Pancreas (tissue), 10 donors: ENCODE measurements around the gene ABHD10. TPM values are rescaled to one million over a fixed set of nuclear protein-coding genes. Genes with fewer than 3 reads are reported as not detected.

Source experiments
- ATAC-seq, 4 donors: fragments of 200-7000 bp; cut with Tn5 transposase; one replicate each; pipeline versions ENCODE4 v1.8.0 to v1.9.1; 2020; ENCODE audit warnings: mild to moderate bottlenecking in 4 of 4, moderate library complexity in 4 of 4
- DNase-seq, 6 donors: peaks; one replicate each; pipeline ENCODE4 v3.0.0-alpha.2; 2020
- FAIRE-seq: peaks from 2 replicates; lab custom pipeline; 2012; peaks lifted over from hg19 to GRCh38; lab: Jason Lieb, UNC
- H3K27ac ChIP-seq, 4 donors: fragments of 200-600 bp; sonication (generic); 1 replicate in 3 of 4; 2 replicates in 1 of 4; pipeline versions ENCODE4 v1.5.0 to v1.8.0; 2020
- H3K27me3 ChIP-seq, 4 donors: fragments of 200-600 bp; one replicate each; pipeline ENCODE4 v1.8.0; 2021
- H3K36me3 ChIP-seq, 3 donors: fragments of 200-600 bp; sonication (generic) in 1 of 3; one replicate each; pipeline versions ENCODE4 v1.5.0 to v1.8.0; 2020 to 2021
- H3K4me1 ChIP-seq, 3 donors: fragments of 200-600 bp; one replicate each; pipeline ENCODE4 v1.8.0; 2021
- H3K4me3 ChIP-seq, 4 donors: fragments of 200-600 bp; sonication (generic) in 2 of 4; one replicate each; pipeline versions ENCODE4 v1.5.0 to v1.8.0; 2020 to 2021
- H3K9me3 ChIP-seq, 4 donors: fragments of 200-600 bp; one replicate each; pipeline ENCODE4 v1.8.0; 2021
- CTCF ChIP-seq, 4 donors: fragments of 200-600 bp; sonication (generic) in 3 of 4; IDR thresholded peaks; one replicate each; pipeline versions ENCODE4 v1.5.0 to v1.8.0; 2021; ENCODE audit warnings: antibody characterized with exemption in 4 of 4
- WGBS, 2 donors: extraction: QIAGEN DNeasy Blood & Tissue Kit; methylation state at CpG; one replicate each; pipeline ENCODE4 v1.1.7; 2013; 5-methylcytosine and 5-hydroxymethylcytosine counted together
- intact Hi-C, 3 donors: fragments of 100-400 bp; cut with DNase I; formaldehyde crosslinking; loops; one replicate each; pipeline versions ENCODE4 v1.11.1 to v1.14.2; 2022
- polyA plus RNA-seq, 2 donors: library from polyadenylated mRNA; stranded (reverse); fragments of 200-250 nt; gene quantifications; one replicate each; pipeline ENCODE4 v1.2.3, GENCODE V29; 2013
- total RNA-seq, 6 donors: library from RNA; stranded (reverse); fragmentation: NEBNext Ultra II Directional in 4 of 6; extraction: Animal tissue kit (Norgen Biotek cat#: 25700) in 4 of 6; gene quantifications; one replicate each; pipeline versions ENCODE4 v1.2.1 to v1.2.4, GENCODE V29; 2021 to 2023
- donor health status: healthy with polysubstance abuse.
- donor health status: DM: no; HTN: no; CAD: no; lungs with moderate emphysema.
- donor health status: DM: no; HTN: no; CAD: no.
- donor health status: control.
- donor health status: control.
- donor health status: Bipolar disorder and iron deficiency.
- donor health status: DM: yes; HTN: yes; CAD: no.
- donor health status: DM: no; HTN: no; CAD: no.
- donor health status: DM: no; HTN: no; CAD: no.
- donor health status: DM: yes; HTN: yes; CAD: no.

ABHD10 gene
- total and polyA plus RNA-seq, 8 donors = 10.3 to 19.5 (median 13.6) TPM

DNA sequence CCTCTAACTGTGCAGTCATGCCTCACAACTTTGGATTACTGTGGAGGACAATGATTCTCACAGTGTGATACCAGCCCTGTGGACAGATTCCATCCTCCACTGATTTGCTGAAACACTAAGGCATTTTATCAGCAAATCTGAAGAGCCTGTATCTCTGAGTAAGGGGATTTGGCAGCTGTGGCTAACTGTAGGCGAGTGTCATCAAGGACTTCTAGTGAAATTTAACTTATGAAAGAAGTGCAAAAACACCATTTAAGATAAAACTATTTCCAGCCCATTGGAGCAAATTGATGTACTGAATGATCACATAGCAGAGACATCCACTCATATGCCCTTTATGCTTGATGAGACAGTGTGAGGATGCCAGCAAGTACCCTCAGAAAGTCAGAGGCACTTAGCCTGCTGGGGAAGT is 41.9 kb downstream of the ABHD10 start:
- Histone ChIP-seq H3K4me3 (no peak overlapping the region), H3K4me1 (no peaks in the 10 kb centered on the region), H3K36me3 (no peaks in the 10 kb centered on the region), H3K27me3 (no peaks in the 10 kb centered on the region), H3K9me3 (no peaks in the 10 kb centered on the region), H3K27ac (no peak overlapping the region)
- ATAC-seq = no peak
- DNase-seq = no peak
- intact Hi-C loops = no loop called here
- TF ChIP-seq CTCF (IDR thresholded peaks at IDR 0.05) = no peak
- 73 to 81% methylated on average over 1 of the region's 1 CpG for WGBS, 2 donors
- FAIRE-seq = no peak

- DNase-seq (no peak), ATAC-seq (no peak), FAIRE-seq (no peak)
- Histone ChIP-seq H3K27me3 (no peaks in the 10 kb centered on the region), H3K4me3 (no peak overlapping the region), H3K4me1 (no peaks in the 10 kb centered on the region), H3K9me3 (no peaks in the 10 kb centered on the region), H3K36me3 (no peaks in the 10 kb centered on the region), H3K27ac (no peak overlapping the region)
- TF ChIP-seq CTCF (IDR thresholded peaks at IDR 0.05) = no peak
- 90 to 98% methylated on average over 4 of the region's 4 CpGs for WGBS, 2 donors
- intact Hi-C loops = no loop called here
Measured at GRCh38 chr3:112027142-112027541, 48.3 kb downstream of the ABHD10 start.

DNA sequence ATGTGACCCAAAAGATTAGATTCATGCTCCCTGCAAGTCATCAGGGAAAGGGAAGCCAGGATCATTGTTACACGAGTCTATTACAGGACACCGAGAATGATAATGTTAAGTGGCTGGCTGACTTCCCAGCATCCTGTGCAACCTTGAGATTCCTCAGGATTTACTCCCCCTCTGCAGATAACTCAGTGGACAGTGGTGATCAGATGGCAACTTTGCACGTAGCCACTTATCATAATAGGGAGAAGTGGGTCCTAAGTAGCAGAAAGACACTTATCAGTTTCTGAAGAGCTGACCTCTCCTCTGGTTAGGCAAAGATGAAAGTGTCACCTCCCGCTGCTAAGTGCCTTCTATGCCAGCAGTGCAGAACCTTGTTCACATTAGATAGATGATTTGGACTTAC is 49.0 kb downstream of the ABHD10 start:
- H3K9me3 ChIP-seq = no peaks in the 10 kb centered on the region
- WGBS, 2 donors = 61 to 74% methylated on average over 4 of the region's 4 CpGs
- no peaks in the 10 kb centered on the region for H3K27me3 ChIP-seq
- H3K4me3 ChIP-seq = no peak overlapping the region
- FAIRE-seq = no peak
- H3K27ac ChIP-seq = no peak overlapping the region
- no peaks in the 10 kb centered on the region for H3K4me1 ChIP-seq
- intact Hi-C loops = no loop called here
- TF ChIP-seq CTCF (IDR thresholded peaks at IDR 0.05) = no peak
- ATAC-seq = no peak
- H3K36me3 ChIP-seq = no peaks in the 10 kb centered on the region
- DNase-seq = no peak

- no peak for TF ChIP-seq CTCF (IDR thresholded peaks at IDR 0.05)
- no peaks in the 10 kb centered on the region for H3K27me3 ChIP-seq
- H3K4me1 ChIP-seq = no peaks in the 10 kb centered on the region
- ATAC-seq (no peak), FAIRE-seq (no peak), DNase-seq (no peak)
- intact Hi-C loops = no loop called here
- H3K36me3 ChIP-seq = no peaks in the 10 kb centered on the region
- no peak overlapping the region for H3K27ac ChIP-seq
- WGBS, 2 donors = 90 to 92% methylated on average over 5 of the region's 5 CpGs
- no peaks in the 10 kb centered on the region for H3K9me3 ChIP-seq
- H3K4me3 ChIP-seq = no peak overlapping the region
Measured at GRCh38 chr3:112030901-112031300, 52.1 kb downstream of the ABHD10 start.

DNA sequence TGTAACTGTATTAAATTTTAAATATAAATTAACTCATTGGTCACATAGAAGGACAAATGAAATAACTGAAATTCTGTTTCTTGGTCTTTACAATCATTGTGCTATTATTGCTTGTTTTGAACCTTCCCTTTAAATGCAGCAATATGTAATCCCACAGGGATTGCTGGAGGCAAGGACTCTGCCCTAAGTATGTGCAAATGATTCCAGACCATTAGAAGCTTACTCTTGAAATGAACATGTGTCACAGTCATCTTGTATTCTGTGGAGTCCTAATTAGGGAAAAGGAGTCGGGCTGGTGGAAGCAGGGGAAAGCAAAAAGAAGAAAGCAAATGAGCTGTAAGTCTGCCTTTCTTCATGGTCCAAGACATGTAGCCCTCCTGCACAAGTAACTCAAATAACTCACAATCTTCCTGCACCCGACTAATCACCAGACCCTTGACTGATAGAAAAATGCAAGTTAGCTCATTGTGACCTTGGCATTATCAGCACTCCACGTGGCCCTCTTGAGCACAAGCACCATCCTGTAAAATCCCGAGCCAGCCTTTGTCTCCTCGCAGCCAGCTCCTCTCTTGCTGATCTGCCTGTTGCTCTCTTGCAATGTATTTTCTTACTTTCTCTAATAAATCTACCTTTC is 53.4 kb downstream of the ABHD10 start:
- Histone ChIP-seq H3K27me3 (no peaks in the 10 kb centered on the region), H3K4me3 (no peak overlapping the region), H3K36me3 (no peaks in the 10 kb centered on the region), H3K4me1 (no peaks in the 10 kb centered on the region), H3K27ac (no peak overlapping the region), H3K9me3 (no peaks in the 10 kb centered on the region)
- WGBS, 2 donors = 31 to 33% methylated on average over 5 of the region's 5 CpGs
- intact Hi-C loops = no loop called here
- no peak for DNase-seq
- ATAC-seq = peak in 1 of 4 donors; percentile 46
- no peak for TF ChIP-seq CTCF (IDR thresholded peaks at IDR 0.05)
- no peak for FAIRE-seq
